OCI-LY7 (cell line): ENCODE data around the gene TBC1D4.

ENCODE experiments used
- CTCF ChIP-seq: fragments of 200-600 bp; sonication (generic); conservative IDR thresholded peaks from 2 replicates; pipeline ENCODE4 v1.5.1; 2014; ENCODE audit warnings: mild to moderate bottlenecking, antibody characterized with exemption, low read length, moderate library complexity, mixed read lengths
- EZH2phosphoT487 ChIP-seq: fragments of 200-600 bp; sonication (generic); IDR thresholded peaks from 2 replicates; pipeline ENCODE4 v1.6.1; 2018; ENCODE audit warnings: low read depth, borderline replicate concordance, mild to moderate bottlenecking, mixed run types, antibody characterized with exemption, low read length, moderate library complexity, mixed read lengths

- TF ChIP-seq CTCF: no peak
- TF ChIP-seq EZH2phosphoT487: no peak
Observed at GRCh38 chr13:75491376-75491775, 9.4 kb upstream of the TBC1D4 start.
